GM21825 (cell line): ENCODE measurements around the gene BEND3.
"Not testable (repeated sequence)": the region's sequence is repeated elsewhere in the genome, so short reads cannot be mapped to it uniquely, and the experiment has no call there.

Experiments
- ATAC-seq: cut with Tn5 transposase; IDR thresholded peaks from one replicate; pipeline ENCODE4 v1.9.1; 2021; ENCODE audit warnings: mild to moderate bottlenecking, moderate library complexity; ENCODE audit not compliant: unreplicated experiment

The BEND3 gene

GRCh38 chr6:107045826-107046675, 69.3 kb downstream of the BEND3 start:
- ATAC-seq: no peak

GRCh38 chr6:107033126-107033525, 82.2 kb downstream of the BEND3 start:
- no peak for ATAC-seq

- ATAC-seq: no peak
Measured at GRCh38 chr6:107032051-107032450, 83.3 kb downstream of the BEND3 start.

- ATAC-seq: no peak
Measured at GRCh38 chr6:107030151-107030550, 85.2 kb downstream of the BEND3 start.

- no peak for ATAC-seq
Measured at GRCh38 chr6:107026965-107027364, 88.3 kb downstream of the BEND3 start.

- ATAC-seq: no peak
Measured at GRCh38 chr6:107021446-107022185, 93.7 kb downstream of the BEND3 start.

GRCh38 chr6:107020239-107020638, 95.1 kb downstream of the BEND3 start:
- no peak for ATAC-seq

GRCh38 chr6:107019628-107020027, 95.7 kb downstream of the BEND3 start:
- ATAC-seq: not testable (repeated sequence)

GRCh38 chr6:107019047-107019446, 96.3 kb downstream of the BEND3 start:
- no peak for ATAC-seq
